ENCODE results near the gene SLC15A5.

SLC15A5 gene

DNA sequence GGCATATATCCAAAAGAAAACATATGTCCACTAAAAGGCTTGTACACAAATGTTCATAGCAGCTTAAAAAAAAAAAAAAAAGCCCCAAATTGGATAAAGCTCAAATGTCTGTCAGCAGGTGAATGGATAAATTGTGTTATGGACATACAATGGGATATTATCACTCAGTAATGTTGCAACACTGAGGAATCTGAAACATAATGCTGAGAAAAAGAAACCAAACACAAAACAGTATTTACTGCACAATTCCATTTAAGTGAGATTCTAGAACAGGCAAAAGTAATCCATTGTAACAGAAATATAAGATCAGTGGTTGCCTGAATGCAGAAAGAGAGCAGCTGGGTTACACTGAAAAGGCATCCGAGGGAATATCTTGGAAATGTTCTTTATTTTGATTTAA lies 117.9 kb downstream of the SLC15A5 start:
- H3K4me3 ChIP-seq (ENCODE audit: low read depth, low read length): no peak overlapping the region
- no peak overlapping the region for H3K4me2 ChIP-seq (ENCODE audit: low read length)
- H3K9me3 ChIP-seq (ENCODE audit: control insufficient read depth, low read length): no peaks in the 10 kb centered on the region
- no peak overlapping the region for H3K27ac ChIP-seq
- H2AFZ ChIP-seq: no peak overlapping the region
- no peaks in the 10 kb centered on the region for H3K27me3 ChIP-seq (ENCODE audit: control insufficient read depth, insufficient read depth, low read length)
- no peaks in the 10 kb centered on the region for H3K4me1 ChIP-seq
- TF ChIP-seq CTCF (IDR thresholded peaks at IDR 0.05): no peak
- H3K9ac ChIP-seq: no peak overlapping the region
- no peaks in the 10 kb centered on the region for H3K79me2 ChIP-seq
- H3K36me3 ChIP-seq (ENCODE audit: control insufficient read depth, insufficient read depth, low read length): no peaks in the 10 kb centered on the region

- Histone ChIP-seq H3K27ac (no peak overlapping the region), H3K4me3 (ENCODE audit: low read depth, low read length) (no peak overlapping the region), H3K4me1 (no peaks in the 10 kb centered on the region), H3K27me3 (ENCODE audit: control insufficient read depth, insufficient read depth, low read length) (no peaks in the 10 kb centered on the region), H2AFZ (no peak overlapping the region), H3K9ac (no peak overlapping the region), H3K4me2 (ENCODE audit: low read length) (no peak overlapping the region), H3K36me3 (ENCODE audit: control insufficient read depth, insufficient read depth, low read length) (no peaks in the 10 kb centered on the region), H3K9me3 (ENCODE audit: control insufficient read depth, low read length) (no peaks in the 10 kb centered on the region), H3K79me2 (no peaks in the 10 kb centered on the region)
- no peak for TF ChIP-seq CTCF (IDR thresholded peaks at IDR 0.05)
Observed at GRCh38 chr12:16158050-16158449, 119.4 kb downstream of the SLC15A5 start.

- Histone ChIP-seq H3K79me2 (no peaks in the 10 kb centered on the region), H3K27ac (no peak overlapping the region), H3K4me2 (ENCODE audit: low read length) (no peak overlapping the region), H3K36me3 (ENCODE audit: control insufficient read depth, insufficient read depth, low read length) (no peaks in the 10 kb centered on the region), H3K9ac (no peak overlapping the region), H3K4me3 (ENCODE audit: low read depth, low read length) (no peak overlapping the region), H3K9me3 (ENCODE audit: control insufficient read depth, low read length) (no peaks in the 10 kb centered on the region), H3K4me1 (no peaks in the 10 kb centered on the region), H3K27me3 (ENCODE audit: control insufficient read depth, insufficient read depth, low read length) (no peaks in the 10 kb centered on the region), H2AFZ (no peak overlapping the region)
- TF ChIP-seq CTCF (IDR thresholded peaks at IDR 0.05): no peak
Observed at GRCh38 chr12:16155938-16156337, 121.5 kb downstream of the SLC15A5 start.

GRCh38 chr12:16154990-16155389 lies 122.5 kb downstream of the SLC15A5 start:
- Histone ChIP-seq H3K36me3 (ENCODE audit: control insufficient read depth, insufficient read depth, low read length) (no peaks in the 10 kb centered on the region), H3K4me1 (no peaks in the 10 kb centered on the region), H3K27me3 (ENCODE audit: control insufficient read depth, insufficient read depth, low read length) (no peaks in the 10 kb centered on the region), H3K4me2 (ENCODE audit: low read length) (no peak overlapping the region), H3K4me3 (ENCODE audit: low read depth, low read length) (no peak overlapping the region), H3K9me3 (ENCODE audit: control insufficient read depth, low read length) (no peaks in the 10 kb centered on the region), H3K27ac (no peak overlapping the region), H3K9ac (no peak overlapping the region), H3K79me2 (no peaks in the 10 kb centered on the region), H2AFZ (no peak overlapping the region)
- no peak for TF ChIP-seq CTCF (IDR thresholded peaks at IDR 0.05)

DNA sequence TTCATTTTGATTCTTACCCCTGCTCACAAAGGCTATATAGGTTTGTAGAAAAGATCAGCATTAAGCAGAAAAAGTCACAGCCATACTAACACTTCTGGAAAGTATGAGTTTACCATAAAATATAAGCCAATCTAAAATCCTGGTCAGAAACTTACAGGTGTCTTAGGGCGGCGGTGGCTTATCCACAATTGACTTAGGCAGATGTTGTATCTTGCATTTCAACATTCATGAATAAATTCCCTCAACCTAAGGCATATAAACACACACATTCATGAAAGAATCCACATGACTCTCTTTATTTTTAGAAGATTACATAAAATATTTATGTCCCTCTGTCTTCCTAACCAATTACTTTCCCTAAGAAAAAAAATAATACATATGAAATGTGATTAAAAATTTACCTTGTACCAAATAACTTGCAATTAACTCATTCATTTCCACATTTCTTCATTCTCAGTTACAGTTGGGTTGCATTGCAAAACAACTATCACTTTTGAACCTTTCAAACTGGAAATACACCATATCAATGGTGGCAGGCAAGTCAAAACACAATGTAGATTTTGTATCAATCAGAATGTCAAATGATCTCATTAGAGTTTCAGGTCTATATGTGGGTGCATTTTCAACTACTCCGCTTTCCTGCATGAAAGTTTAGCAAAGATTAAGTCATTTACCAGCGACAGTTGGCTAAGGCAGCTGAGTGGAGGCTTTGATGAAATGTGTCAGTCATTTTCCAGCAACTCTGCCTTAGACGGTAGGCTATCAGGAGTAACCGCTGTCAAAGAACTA lies 124.4 kb downstream of the SLC15A5 start:
- Histone ChIP-seq H3K79me2 (no peaks in the 10 kb centered on the region), H3K27me3 (ENCODE audit: control insufficient read depth, insufficient read depth, low read length) (no peaks in the 10 kb centered on the region), H2AFZ (no peak overlapping the region), H3K4me1 (no peaks in the 10 kb centered on the region), H3K4me3 (ENCODE audit: low read depth, low read length) (no peak overlapping the region), H3K36me3 (ENCODE audit: control insufficient read depth, insufficient read depth, low read length) (no peaks in the 10 kb centered on the region), H3K4me2 (ENCODE audit: low read length) (no peak overlapping the region), H3K9me3 (ENCODE audit: control insufficient read depth, low read length) (no peaks in the 10 kb centered on the region), H3K27ac (no peak overlapping the region), H3K9ac (no peak overlapping the region)
- TF ChIP-seq CTCF (IDR thresholded peaks at IDR 0.05): no peak
